HUES48 (cell line): ENCODE data around the gene PSMC3IP.
A peak's percentile ranks its signal among the peaks of the same experiment; 100 is the strongest.
"Not testable (repeated sequence)": the region's sequence is repeated elsewhere in the genome, so short reads cannot be mapped to it uniquely, and the experiment has no call there.

Source experiments
- H3K27ac ChIP-seq: one replicate; pipeline ENCODE4 v1.7.0; 2013; ENCODE audit warnings: low read depth, low read length, inconsistent platforms
- H3K27me3 ChIP-seq: 2 replicates; pipeline ENCODE4 v1.6.1; 2013; ENCODE audit warnings: mild to moderate bottlenecking, low read length; ENCODE audit not compliant: control insufficient read depth, insufficient read depth
- H3K36me3 ChIP-seq: 2 replicates; pipeline ENCODE4 v1.6.1; 2013; ENCODE audit warnings: low read length; ENCODE audit not compliant: control insufficient read depth, insufficient read depth
- H3K4me1 ChIP-seq: 2 replicates; pipeline ENCODE4 v1.6.1; 2013; ENCODE audit warnings: mild to moderate bottlenecking, low read length; ENCODE audit not compliant: control insufficient read depth, insufficient read depth
- H3K4me3 ChIP-seq: 2 replicates; pipeline ENCODE4 v1.5.1; 2013; ENCODE audit warnings: mild to moderate bottlenecking, low read depth, low read length
- H3K9ac ChIP-seq: 2 replicates; pipeline ENCODE4 v1.6.1; 2013; ENCODE audit warnings: mild to moderate bottlenecking, low read depth, low read length, moderate library complexity
- H3K9me3 ChIP-seq: 2 replicates; pipeline ENCODE4 v1.6.1; 2013; ENCODE audit warnings: low read length; ENCODE audit not compliant: control insufficient read depth, insufficient read depth

Gene PSMC3IP

DNA sequence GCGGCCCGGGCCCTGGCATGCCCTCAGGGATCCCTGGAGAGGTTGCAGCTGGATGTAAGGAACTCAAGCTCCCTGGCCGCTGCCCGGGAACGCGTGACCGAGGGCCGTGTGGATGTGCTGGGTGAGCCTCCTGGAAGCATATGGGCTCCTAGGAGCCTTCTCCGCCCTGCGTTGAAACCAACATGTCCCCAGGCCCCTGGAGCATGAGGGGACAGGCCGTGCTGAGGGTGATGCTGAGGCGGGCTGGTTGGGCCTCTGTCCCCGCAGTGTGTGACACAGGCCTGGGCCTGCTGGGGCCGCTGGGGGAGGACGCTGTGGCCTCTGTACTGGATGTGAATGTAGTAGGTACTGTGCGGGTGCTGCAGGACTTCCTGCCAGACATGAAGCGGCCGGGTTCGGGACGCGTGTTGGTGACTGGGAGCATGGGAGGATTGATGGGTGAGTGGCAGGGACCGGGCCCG is 30.5 kb downstream of the PSMC3IP start:
- H3K4me1 ChIP-seq = peaks cover 4% of the 10 kb centered on the region; the same call in 1 of the 2 replicates
- no peak overlapping the region for H3K27ac ChIP-seq
- H3K9me3 ChIP-seq = no peaks in the 10 kb centered on the region
- H3K36me3 ChIP-seq = peaks cover 8% of the 10 kb centered on the region
- H3K27me3 ChIP-seq = peaks cover 4% of the 10 kb centered on the region; the same call in 1 of the 2 replicates
- no peak overlapping the region for H3K4me3 ChIP-seq
- H3K9ac ChIP-seq = no peak overlapping the region

DNA sequence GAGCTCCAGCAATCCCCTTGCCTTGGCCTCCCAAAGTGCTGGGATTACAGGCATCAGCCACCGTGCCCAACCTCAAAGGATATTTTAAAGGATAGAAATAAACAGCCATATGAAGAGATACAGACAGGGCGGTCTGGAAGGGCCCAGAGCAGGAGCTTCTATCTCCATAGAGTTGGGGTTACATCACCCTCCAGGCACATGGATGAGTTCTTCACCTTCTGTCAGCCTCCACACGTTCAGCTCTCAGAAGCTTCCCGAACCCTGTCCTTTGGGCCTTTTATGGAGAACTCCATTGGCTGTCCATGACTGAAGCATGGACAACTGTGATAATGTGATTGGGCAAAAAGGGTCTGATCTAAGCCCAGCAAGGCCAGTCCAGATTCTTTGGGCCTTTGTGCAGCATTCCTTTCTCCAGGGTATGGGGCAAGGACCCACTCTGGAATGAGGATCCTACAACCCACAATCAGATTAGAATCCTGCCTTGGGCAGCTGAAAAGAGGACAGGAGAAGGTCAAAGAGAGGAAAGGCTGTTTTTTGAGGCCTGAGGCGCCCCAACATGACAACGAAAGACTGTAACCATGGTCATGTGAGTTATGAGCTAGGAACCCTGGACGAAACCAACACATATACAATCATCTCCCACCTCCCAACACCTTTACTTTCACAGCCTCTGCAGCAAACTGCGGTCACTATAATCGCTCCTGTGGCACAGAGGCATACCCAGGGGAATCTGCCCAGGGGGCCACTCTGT is 31.6 kb downstream of the PSMC3IP start:
- H3K4me1 ChIP-seq, H3K27me3 ChIP-seq, H3K9ac ChIP-seq, H3K27ac ChIP-seq, H3K9me3 ChIP-seq, H3K4me3 ChIP-seq: not testable (repeated sequence)
- H3K36me3 ChIP-seq = peaks cover 16% of the 10 kb centered on the region

DNA sequence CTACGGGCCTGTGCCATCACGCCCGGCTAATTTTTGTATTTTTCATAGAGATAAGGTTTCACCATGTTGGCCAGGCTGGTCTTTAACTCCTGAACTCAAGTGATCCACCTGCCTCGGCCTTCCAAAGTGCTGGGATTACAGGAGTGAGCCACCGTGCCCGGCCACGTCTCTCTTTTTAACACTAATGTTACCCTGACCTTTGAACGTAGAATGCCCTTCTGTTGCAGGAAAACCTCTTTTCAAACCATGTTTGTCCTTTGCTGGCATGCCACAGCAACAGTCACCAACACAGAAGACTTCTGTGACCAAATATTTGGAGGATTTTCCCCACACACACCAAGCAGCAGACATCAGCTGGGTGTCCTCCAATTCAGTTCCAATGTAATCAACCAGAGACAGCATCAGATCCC is 32.6 kb downstream of the PSMC3IP start:
- Histone ChIP-seq H3K36me3 (peaks cover 20% of the 10 kb centered on the region), H3K9me3 (no peaks in the 10 kb centered on the region), H3K4me3 (no peak overlapping the region), H3K27ac (no peak overlapping the region), H3K27me3 (peaks cover 4% of the 10 kb centered on the region; the same call in 1 of the 2 replicates), H3K9ac (no peak overlapping the region), H3K4me1 (peaks cover 4% of the 10 kb centered on the region; the same call in 1 of the 2 replicates)

DNA sequence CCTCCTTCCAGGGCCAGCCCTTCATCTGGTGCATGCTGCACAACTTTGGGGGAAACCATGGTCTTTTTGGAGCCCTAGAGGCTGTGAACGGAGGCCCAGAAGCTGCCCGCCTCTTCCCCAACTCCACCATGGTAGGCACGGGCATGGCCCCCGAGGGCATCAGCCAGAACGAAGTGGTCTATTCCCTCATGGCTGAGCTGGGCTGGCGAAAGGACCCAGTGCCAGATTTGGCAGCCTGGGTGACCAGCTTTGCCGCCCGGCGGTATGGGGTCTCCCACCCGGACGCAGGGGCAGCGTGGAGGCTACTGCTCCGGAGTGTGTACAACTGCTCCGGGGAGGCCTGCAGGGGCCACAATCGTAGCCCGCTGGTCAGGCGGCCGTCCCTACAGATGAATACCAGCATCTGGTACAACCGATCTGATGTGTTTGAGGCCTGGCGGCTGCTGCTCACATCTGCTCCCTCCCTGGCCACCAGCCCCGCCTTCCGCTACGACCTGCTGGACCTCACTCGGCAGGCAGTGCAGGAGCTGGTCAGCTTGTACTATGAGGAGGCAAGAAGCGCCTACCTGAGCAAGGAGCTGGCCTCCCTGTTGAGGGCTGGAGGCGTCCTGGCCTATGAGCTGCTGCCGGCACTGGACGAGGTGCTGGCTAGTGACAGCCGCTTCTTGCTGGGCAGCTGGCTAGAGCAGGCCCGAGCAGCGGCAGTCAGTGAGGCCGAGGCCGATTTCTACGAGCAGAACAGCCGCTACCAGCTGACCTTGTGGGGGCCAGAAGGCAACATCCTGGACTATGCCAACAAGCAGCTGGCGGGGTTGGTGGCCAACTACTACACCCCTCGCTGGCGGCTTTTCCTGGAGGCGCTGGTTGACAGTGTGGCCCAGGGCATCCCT is 34.1 kb downstream of the PSMC3IP start:
- Histone ChIP-seq H3K36me3 (peaks cover 24% of the 10 kb centered on the region), H3K9me3 (no peaks in the 10 kb centered on the region), H3K4me3 (no peak overlapping the region), H3K9ac (no peak overlapping the region), H3K27me3 (no peaks in the 10 kb centered on the region), H3K4me1 (no peaks in the 10 kb centered on the region; the same call in 1 of the 2 replicates), H3K27ac (no peak overlapping the region)

DNA sequence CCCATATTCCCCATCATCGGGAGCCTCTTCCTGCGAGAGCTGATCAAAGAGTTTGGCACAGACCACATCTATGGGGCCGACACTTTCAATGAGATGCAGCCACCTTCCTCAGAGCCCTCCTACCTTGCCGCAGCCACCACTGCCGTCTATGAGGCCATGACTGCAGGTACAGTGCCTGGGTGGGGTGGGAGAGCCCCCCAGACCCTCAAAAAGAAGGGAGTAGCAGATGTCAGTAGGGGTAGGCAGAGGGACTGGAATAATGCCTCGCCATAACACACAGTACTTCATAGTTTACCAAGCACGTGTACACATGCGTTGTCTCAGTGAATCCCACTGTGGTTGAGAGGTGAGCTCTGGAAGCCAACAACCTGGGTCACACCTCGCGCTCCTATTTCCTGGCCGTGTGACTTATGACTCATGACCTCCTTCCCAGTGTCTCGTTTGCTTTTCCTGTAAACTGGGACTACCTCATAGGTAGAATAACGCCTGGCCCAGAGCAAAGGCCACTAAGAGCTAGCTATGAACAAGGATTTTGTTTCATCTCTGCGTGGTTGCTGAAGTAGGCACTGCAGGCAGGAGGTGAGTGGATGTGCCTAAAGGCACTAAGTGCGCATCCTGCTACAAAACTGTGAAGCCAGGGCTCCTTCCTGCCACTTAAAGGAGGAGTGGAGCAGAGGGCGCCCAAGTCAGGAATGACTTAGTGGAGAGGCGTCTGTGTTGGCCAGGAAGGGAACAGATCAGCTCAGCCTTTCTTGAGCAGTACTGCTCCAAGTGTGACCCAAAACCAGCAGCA is 36.3 kb downstream of the PSMC3IP start:
- Histone ChIP-seq H3K36me3 (peaks cover 26% of the 10 kb centered on the region), H3K4me3 (no peak overlapping the region), H3K27me3 (no peaks in the 10 kb centered on the region), H3K4me1 (peaks cover 6% of the 10 kb centered on the region), H3K9me3 (no peaks in the 10 kb centered on the region), H3K27ac (no peak overlapping the region), H3K9ac (no peak overlapping the region)

DNA sequence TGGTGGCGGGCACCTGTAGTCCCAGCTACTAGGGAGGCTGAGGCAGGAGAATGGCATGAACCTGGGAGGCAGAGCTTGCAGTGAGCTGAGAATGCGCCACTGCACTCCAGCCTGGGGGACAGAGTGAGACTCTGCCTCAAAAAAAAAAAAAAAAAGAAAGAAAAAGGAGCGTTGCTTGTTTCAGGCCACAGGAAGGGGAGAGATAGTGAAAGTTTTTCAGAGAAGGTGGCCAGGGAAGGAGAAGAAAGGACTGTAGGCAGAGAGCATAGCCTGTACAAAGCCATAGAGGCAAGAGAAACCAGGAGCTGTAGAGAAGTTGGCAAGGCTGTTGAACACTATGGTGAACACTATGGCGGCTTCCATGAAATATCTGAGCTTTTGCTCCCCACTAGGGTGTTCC is 37.0 kb downstream of the PSMC3IP start:
- H3K9ac ChIP-seq, H3K27me3 ChIP-seq, H3K9me3 ChIP-seq, H3K27ac ChIP-seq, H3K4me3 ChIP-seq: not testable (repeated sequence)
- H3K36me3 ChIP-seq = peaks cover 26% of the 10 kb centered on the region
- H3K4me1 ChIP-seq = peaks cover 10% of the 10 kb centered on the region

DNA sequence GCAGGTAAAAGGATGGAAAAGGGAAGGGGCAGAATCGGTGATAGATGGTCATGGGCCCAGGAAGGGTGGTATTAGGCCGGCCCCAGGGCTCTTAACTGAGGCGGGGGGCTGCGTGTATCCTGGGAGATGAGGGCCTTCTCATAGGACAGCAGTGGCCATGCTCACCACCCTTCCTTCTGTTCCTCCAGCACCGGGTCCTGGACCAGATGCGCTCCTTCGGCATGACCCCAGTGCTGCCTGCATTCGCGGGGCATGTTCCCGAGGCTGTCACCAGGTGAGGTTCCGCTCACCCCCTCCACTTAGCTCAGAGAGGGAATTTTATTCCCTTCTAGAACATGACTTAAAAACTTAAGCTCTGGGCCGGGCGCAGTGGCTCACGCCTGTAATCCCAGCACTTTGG is 39.0 kb downstream of the PSMC3IP start:
- Histone ChIP-seq H3K36me3 (peaks cover 19% of the 10 kb centered on the region), H3K27me3 (peaks cover 5% of the 10 kb centered on the region; the same call in 1 of the 2 replicates), H3K4me1 (peaks cover 17% of the 10 kb centered on the region), H3K4me3 (no peak overlapping the region), H3K9ac (no peak overlapping the region), H3K9me3 (no peaks in the 10 kb centered on the region), H3K27ac (no peak overlapping the region)

DNA sequence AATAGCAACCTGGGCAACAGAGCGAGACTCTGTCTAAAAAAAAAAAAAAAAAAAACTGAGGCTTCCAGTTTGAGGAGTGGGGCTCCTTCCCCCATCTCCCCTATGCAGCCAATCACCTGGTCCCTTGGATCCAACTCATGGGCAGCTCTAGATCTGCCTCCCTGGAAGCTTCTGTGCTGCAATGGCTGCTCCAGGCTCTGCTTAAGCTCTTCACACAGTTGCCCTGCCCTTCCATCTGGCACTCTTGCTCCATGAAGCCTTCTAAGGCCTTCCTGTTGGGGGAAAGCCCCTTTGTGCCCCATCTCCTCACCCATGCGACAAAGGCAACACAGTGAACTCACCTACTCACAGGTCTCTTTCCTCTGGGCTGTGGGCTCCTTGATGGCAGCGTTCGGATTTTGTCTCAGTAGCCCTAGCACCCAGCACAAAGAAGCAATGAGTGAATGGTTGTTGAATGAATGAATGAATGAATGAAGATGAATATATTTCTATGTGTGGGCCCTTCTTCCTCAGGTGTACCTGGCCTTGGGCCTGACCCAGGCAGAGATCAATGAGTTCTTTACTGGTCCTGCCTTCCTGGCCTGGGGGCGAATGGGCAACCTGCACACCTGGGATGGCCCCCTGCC is 39.6 kb downstream of the PSMC3IP start:
- H3K4me3 ChIP-seq = no peak overlapping the region
- peaks cover 19% of the 10 kb centered on the region for H3K36me3 ChIP-seq
- no peak overlapping the region for H3K9ac ChIP-seq
- H3K27me3 ChIP-seq = peaks cover 7% of the 10 kb centered on the region; the same call in 1 of the 2 replicates
- no peak overlapping the region for H3K27ac ChIP-seq
- peaks cover 17% of the 10 kb centered on the region for H3K4me1 ChIP-seq
- H3K9me3 ChIP-seq = no peaks in the 10 kb centered on the region

DNA sequence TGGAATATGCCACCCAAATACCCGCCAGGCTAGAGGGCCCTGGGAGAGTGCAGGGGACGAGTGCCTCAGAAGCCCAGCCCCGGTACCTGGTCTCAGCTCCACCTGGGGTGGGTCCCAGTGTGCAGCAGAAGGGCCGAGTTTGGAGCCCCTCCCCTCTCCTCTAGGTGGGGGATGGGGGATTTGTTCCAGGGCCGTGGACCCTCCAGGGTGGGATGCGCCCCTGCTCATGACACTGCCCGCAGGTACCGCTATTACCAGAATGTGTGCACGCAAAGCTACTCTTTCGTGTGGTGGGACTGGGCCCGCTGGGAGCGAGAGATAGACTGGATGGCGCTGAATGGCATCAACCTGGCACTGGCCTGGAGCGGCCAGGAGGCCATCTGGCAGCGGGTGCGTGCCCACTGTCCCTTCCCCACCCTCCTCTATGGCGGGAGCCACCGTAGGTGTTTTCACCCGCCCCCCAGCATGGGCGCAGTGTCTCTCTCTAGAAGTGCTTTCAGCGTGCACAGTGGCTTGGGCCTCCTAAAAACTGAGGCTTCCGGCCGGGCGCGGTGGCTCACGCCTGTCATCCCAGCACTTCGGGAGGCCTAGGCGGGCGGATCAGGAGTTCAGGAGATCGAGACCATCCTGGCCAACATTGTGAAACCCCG is 40.2 kb downstream of the PSMC3IP start:
- Histone ChIP-seq H3K27ac (peak overlapping the region; percentile 58), H3K9ac (no peak overlapping the region; the same call in 1 of the 2 replicates), H3K27me3 (peaks cover 7% of the 10 kb centered on the region; the same call in 1 of the 2 replicates), H3K36me3 (peaks cover 19% of the 10 kb centered on the region), H3K4me3 (peak overlapping the region; percentile 65), H3K9me3 (no peaks in the 10 kb centered on the region), H3K4me1 (peaks cover 17% of the 10 kb centered on the region)
